ENCODE measurements around the gene GRIK4. TPM values are rescaled to one million over a fixed set of nuclear protein-coding genes. Genes with fewer than 3 reads are reported as not detected.

Gene GRIK4
- total RNA-seq, 2 experiments from 2014 or later, result not detected

- Mint-ChIP-seq H3K9me3 (peaks cover 5% of the 10 kb centered on the region), H3K4me1 (ENCODE audit: low read depth) (no peaks in the 10 kb centered on the region), H3K27me3 (peaks cover 6% of the 10 kb centered on the region), H3K27ac (no peak overlapping the region), H3K36me3 (ENCODE audit: low read depth) (no peaks in the 10 kb centered on the region), H3K4me3 (no peak overlapping the region)
- intact Hi-C loops (cut with micrococcal nuclease), result no loop called here
- ATAC-seq (no peak), DNase-seq (no peak)
- TF ChIP-seq CTCF (IDR thresholded peaks at IDR 0.05), result no peak
- POLR2A ChIA-PET, result no interaction called here
- CTCF ChIA-PET, result no interaction called here
These were observed 369.1 kb downstream of the GRIK4 start for GRCh38 chr11:120880498-120881175.

GRCh38 chr11:120881596-120881995, 370.0 kb downstream of the GRIK4 start:
- intact Hi-C loops (cut with micrococcal nuclease), result no loop called here
- H3K4me3 Mint-ChIP-seq, result no peak overlapping the region
- TF ChIP-seq CTCF (IDR thresholded peaks at IDR 0.05), result no peak
- H3K4me1 Mint-ChIP-seq (ENCODE audit: low read depth), result no peaks in the 10 kb centered on the region
- H3K27ac Mint-ChIP-seq, result no peak overlapping the region
- no peaks in the 10 kb centered on the region for H3K36me3 Mint-ChIP-seq (ENCODE audit: low read depth)
- no peak for DNase-seq
- no peaks in the 10 kb centered on the region for H3K9me3 Mint-ChIP-seq
- ATAC-seq, result no peak
- ChIA-PET POLR2A (no interaction called here), CTCF (no interaction called here)
- H3K27me3 Mint-ChIP-seq, result peaks cover 6% of the 10 kb centered on the region

DNA sequence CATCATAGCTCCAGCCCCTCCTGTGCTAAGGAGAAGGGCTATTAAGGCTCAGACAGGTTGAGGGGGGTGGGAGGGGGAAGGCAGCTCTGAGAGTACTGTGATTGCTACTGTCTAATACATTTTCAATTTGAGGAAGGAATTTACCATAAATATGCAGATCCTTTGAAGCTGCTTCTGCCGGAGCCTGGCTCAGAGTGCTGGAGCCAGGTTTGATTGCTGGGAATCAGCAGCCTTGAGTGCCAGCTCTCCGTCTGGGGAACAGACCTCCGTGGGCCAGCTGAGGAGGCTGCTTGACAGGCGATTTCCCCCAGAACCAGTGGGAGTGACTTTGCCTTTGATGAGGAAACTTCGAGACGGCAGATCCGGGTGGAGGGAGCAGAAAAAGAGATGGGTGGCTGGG, 370.6 kb downstream of the GRIK4 start:
- DNase-seq (no peak), ATAC-seq (no peak)
- CTCF ChIA-PET, result no interaction called here
- no peaks in the 10 kb centered on the region for H3K4me1 Mint-ChIP-seq (ENCODE audit: low read depth)
- H3K27me3 Mint-ChIP-seq, result peaks cover 11% of the 10 kb centered on the region
- no peak overlapping the region for H3K27ac Mint-ChIP-seq
- H3K36me3 Mint-ChIP-seq (ENCODE audit: low read depth), result no peaks in the 10 kb centered on the region
- no peak overlapping the region for H3K4me3 Mint-ChIP-seq
- POLR2A ChIA-PET, result no interaction called here
- no peaks in the 10 kb centered on the region for H3K9me3 Mint-ChIP-seq
- intact Hi-C loops (cut with micrococcal nuclease), result no loop called here
- TF ChIP-seq CTCF (IDR thresholded peaks at IDR 0.05), result no peak

DNA sequence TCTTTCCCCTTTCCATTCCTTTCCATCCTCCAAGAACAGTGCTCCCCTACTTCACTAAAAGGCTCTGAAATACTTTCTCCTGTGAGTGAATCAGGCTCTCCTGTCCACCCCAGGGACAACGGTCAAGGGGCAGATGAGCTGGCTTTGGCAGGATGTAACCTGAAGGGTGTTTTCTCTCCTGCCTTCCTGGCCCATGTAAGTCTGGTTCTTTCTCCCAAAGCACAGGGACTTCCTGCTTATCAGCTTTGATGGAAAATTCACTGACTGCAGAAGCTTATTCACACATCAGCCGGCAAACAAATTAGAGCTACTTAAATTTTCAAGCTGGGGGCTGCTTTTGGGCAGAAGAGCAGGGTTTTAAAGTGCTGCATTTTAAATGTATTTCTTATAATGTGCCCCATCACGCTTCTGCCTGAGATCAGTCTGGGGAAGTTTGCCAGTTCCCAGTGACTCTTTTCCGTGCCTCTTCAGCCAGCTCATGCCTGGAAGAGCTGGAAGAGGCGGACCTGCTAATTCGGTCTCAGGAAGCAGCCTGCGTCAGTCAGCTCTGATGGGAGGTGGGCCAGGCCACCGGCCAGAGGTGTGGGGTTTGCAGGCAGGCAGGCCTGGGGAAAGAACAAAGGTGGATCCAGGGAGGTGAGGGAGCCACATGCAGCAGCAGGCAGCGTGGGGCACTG, 372.0 kb downstream of the GRIK4 start:
- Mint-ChIP-seq H3K4me3 (no peak overlapping the region), H3K9me3 (no peaks in the 10 kb centered on the region), H3K27ac (no peak overlapping the region), H3K4me1 (ENCODE audit: low read depth) (no peaks in the 10 kb centered on the region), H3K27me3 (peaks cover 11% of the 10 kb centered on the region), H3K36me3 (ENCODE audit: low read depth) (no peaks in the 10 kb centered on the region)
- POLR2A ChIA-PET, result no interaction called here
- DNase-seq (no peak), ATAC-seq (no peak)
- intact Hi-C loops (cut with micrococcal nuclease), result no loop called here
- CTCF ChIA-PET, result interaction anchor here (1.8 kb wide), 1 partner anchor 46 kb away, joined by 5 read pairs; no protein-coding TSS in a partner anchor
- no peak for TF ChIP-seq CTCF (IDR thresholded peaks at IDR 0.05)
